CD14-positive monocyte (primary cell): ENCODE results near the gene ACCS. TPM values are rescaled to one million over a fixed set of nuclear protein-coding genes. Genes with fewer than 3 reads are reported as not detected.

ENCODE experiments used
- DNase-seq, 3 donors: peaks; one replicate each; pipeline ENCODE4 v3.0.0-alpha.2; 2011 to 2022
- H2AFZ ChIP-seq: 2 replicates; pipeline ENCODE4 v1.6.0; 2012; ENCODE audit warnings: mild to moderate bottlenecking, low read depth, low read length, inconsistent platforms; ENCODE audit not compliant: insufficient read depth, poor library complexity, severe bottlenecking
- H3K27ac ChIP-seq, 2 donors: 1 replicate in 1 of 2; 2 replicates in 1 of 2; pipeline ENCODE4 v1.5.1; 2012 to 2013; ENCODE audit warnings: low read length in 2 of 2, control low read depth in 1 of 2, inconsistent platforms in 1 of 2, low read depth in 1 of 2, mild to moderate bottlenecking in 1 of 2
- H3K27me3 ChIP-seq, 2 donors: one replicate each; pipeline versions ENCODE4 v1.6.0 to v1.6.1; 2011 to 2013; ENCODE audit warnings: low read length in 2 of 2; ENCODE audit not compliant: control insufficient read depth in 2 of 2, insufficient read depth in 2 of 2
- H3K36me3 ChIP-seq, 2 donors: replicated peaks in 1 of 2; 1 replicate in 1 of 2; 2 replicates in 1 of 2; pipeline versions ENCODE4 v1.5.1 to v1.6.1; 2012 to 2013; ENCODE audit warnings: low read length in 2 of 2, control low read depth in 1 of 2, inconsistent platforms in 1 of 2, mild to moderate bottlenecking in 1 of 2; ENCODE audit not compliant: insufficient read depth in 2 of 2, control insufficient read depth in 1 of 2
- H3K4me1 ChIP-seq, 2 donors: 1 replicate in 1 of 2; 2 replicates in 1 of 2; pipeline versions ENCODE4 v1.5.1 to v1.6.1; 2012 to 2013; ENCODE audit warnings: low read length in 2 of 2, control low read depth in 1 of 2, inconsistent platforms in 1 of 2, mild to moderate bottlenecking in 1 of 2, moderate library complexity in 1 of 2; ENCODE audit not compliant: insufficient read depth in 2 of 2, control insufficient read depth in 1 of 2
- H3K4me2 ChIP-seq: replicated peaks from 2 replicates; pipeline ENCODE3; 2012; ENCODE audit warnings: low read length, moderate library complexity, mild to moderate bottlenecking; ENCODE audit not compliant: poor library complexity, severe bottlenecking; ENCODE audit errors: extremely low read depth
- H3K4me3 ChIP-seq, 3 experiments: fragments of 200-600 bp in 1 of 3; sonication (generic) in 1 of 3; replicated peaks in 1 of 3; 1 replicate in 2 of 3; 2 replicates in 1 of 3; pipeline ENCODE4 v1.5.1; 2011 to 2013; ENCODE audit warnings: low read length in 3 of 3, mild to moderate bottlenecking in 3 of 3, control low read depth in 2 of 3, low read depth in 2 of 3, inconsistent platforms in 1 of 3, moderate library complexity in 1 of 3
- H3K79me2 ChIP-seq: 2 replicates; pipeline ENCODE4 v1.6.0; 2012; ENCODE audit warnings: mild to moderate bottlenecking, control low read depth, inconsistent platforms, low read length, moderate library complexity; ENCODE audit not compliant: insufficient read depth
- H3K9ac ChIP-seq: 2 replicates; pipeline ENCODE4 v1.6.0; 2017; ENCODE audit warnings: low read length, mild to moderate bottlenecking; ENCODE audit not compliant: insufficient read depth, poor library complexity, severe bottlenecking
- H3K9me3 ChIP-seq, 2 donors: replicated peaks in 1 of 2; 1 replicate in 1 of 2; 2 replicates in 1 of 2; pipeline versions ENCODE4 v1.5.1 to v1.6.1; 2012 to 2013; ENCODE audit warnings: low read length in 2 of 2, control low read depth in 1 of 2; ENCODE audit not compliant: control insufficient read depth in 1 of 2, insufficient read depth in 1 of 2
- H4K20me1 ChIP-seq: 2 replicates; pipeline ENCODE4 v1.6.0; 2012; ENCODE audit warnings: mild to moderate bottlenecking, low read length, control low read depth, moderate library complexity; ENCODE audit not compliant: insufficient read depth
- H3K27ac Mint-ChIP-seq, 7 donors: one replicate each; pipeline ENCODE4 v1.8.0; 2020; ENCODE audit warnings: mild to moderate bottlenecking in 7 of 7, mixed read lengths in 7 of 7, moderate library complexity in 6 of 7, inconsistent platforms in 2 of 7
- H3K27me3 Mint-ChIP-seq, 3 donors: one replicate each; pipeline ENCODE4 v1.8.0; 2021 to 2022; ENCODE audit warnings: low read depth in 3 of 3, mild to moderate bottlenecking in 3 of 3, mixed read lengths in 3 of 3, moderate library complexity in 3 of 3, inconsistent platforms in 1 of 3
- H3K36me3 Mint-ChIP-seq, 2 donors: one replicate each; pipeline ENCODE4 v1.8.0; 2020; ENCODE audit warnings: mixed read lengths in 2 of 2, inconsistent platforms in 1 of 2, mild to moderate bottlenecking in 1 of 2
- H3K4me1 Mint-ChIP-seq: one replicate; pipeline ENCODE4 v1.8.0; 2020; ENCODE audit warnings: mild to moderate bottlenecking, mixed read lengths
- H3K4me3 Mint-ChIP-seq, 2 donors: one replicate each; pipeline ENCODE4 v1.8.0; 2020; ENCODE audit warnings: mild to moderate bottlenecking in 2 of 2, mixed read lengths in 2 of 2, moderate library complexity in 1 of 2
- H3K9me3 Mint-ChIP-seq, 7 donors: one replicate each; pipeline ENCODE4 v1.8.0; 2020 to 2022; ENCODE audit warnings: mixed read lengths in 7 of 7, mild to moderate bottlenecking in 6 of 7, moderate library complexity in 6 of 7, inconsistent platforms in 2 of 7
- WGBS: methylation state at CpG from one replicate; pipeline ENCODE4 v1.1.5; 2013; ENCODE audit warnings: missing lambda C conversion rate; ENCODE audit not compliant: insufficient coverage; 5-methylcytosine and 5-hydroxymethylcytosine counted together
- intact Hi-C, 2 donors: fragments of 100-400 bp; cut with micrococcal nuclease; formaldehyde crosslinking; loops; one replicate each; pipeline versions ENCODE4 v1.15.0 to v1.15.1; 2023
- polyA plus RNA-seq, 3 donors: library from polyadenylated mRNA; depleted of rRNA in 1 of 3; unstranded in 2 of 3; stranded (reverse) in 1 of 3; fragments of 300-500 nt in 2 of 3; fragments of >200 nt in 1 of 3; fragmentation: Illumina TruSeq in 2 of 3; gene quantifications; 1 replicate in 2 of 3; 2 replicates in 1 of 3; pipeline ENCODE4 v1.2.3, GENCODE V29; 2012 to 2021
- TF ChIP-seq, protein P1 (sequence below): fragments of 200-600 bp; IDR thresholded peaks from one replicate; pipeline ENCODE4 v1.8.0; 2022; ENCODE audit warnings: antibody characterized with exemption, mild to moderate bottlenecking

The ACCS gene
- polyA plus RNA-seq, 3 donors = 1.3 to 46.6 (median 1.7) TPM

DNA sequence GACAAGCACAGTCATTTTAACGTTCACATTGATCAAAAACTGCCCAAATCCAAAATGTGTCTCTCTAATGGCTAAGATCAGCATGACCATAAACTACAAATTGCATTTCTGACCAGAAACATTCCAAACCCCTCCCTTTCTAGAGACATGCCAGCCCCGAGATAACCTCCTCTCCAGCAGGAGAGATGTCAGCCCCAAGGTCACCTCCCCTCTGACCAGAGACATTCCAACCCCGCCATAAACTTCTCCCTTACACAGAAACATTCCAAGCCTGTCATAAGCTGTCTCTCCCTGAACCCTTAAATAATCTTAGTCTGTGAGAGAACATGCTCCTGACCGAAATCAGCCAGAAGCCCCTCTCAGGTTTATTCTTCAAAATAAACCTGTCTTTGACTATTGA lies 22.8 kb downstream of the ACCS start:
- H3K9me3 Mint-ChIP-seq = peaks cover 2 to 13% (median 5%) of the 10 kb centered on the region in 7 donors
- H3K4me3 Mint-ChIP-seq = no peak overlapping the region
- H3K27ac Mint-ChIP-seq = no peak overlapping the region
- TF ChIP-seq, protein P1, sequence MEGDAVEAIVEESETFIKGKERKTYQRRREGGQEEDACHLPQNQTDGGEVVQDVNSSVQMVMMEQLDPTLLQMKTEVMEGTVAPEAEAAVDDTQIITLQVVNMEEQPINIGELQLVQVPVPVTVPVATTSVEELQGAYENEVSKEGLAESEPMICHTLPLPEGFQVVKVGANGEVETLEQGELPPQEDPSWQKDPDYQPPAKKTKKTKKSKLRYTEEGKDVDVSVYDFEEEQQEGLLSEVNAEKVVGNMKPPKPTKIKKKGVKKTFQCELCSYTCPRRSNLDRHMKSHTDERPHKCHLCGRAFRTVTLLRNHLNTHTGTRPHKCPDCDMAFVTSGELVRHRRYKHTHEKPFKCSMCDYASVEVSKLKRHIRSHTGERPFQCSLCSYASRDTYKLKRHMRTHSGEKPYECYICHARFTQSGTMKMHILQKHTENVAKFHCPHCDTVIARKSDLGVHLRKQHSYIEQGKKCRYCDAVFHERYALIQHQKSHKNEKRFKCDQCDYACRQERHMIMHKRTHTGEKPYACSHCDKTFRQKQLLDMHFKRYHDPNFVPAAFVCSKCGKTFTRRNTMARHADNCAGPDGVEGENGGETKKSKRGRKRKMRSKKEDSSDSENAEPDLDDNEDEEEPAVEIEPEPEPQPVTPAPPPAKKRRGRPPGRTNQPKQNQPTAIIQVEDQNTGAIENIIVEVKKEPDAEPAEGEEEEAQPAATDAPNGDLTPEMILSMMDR = no peak
- Histone ChIP-seq H3K79me2 (no peaks in the 10 kb centered on the region), H4K20me1 (no peaks in the 10 kb centered on the region), H3K27me3 (no peaks in the 10 kb centered on the region), H3K9ac (no peak overlapping the region), H3K4me3 (no peak overlapping the region), H3K9me3 (peaks cover 0 to 3% of the 10 kb centered on the region in 2 donors), H3K4me2 (no peak overlapping the region), H3K36me3 (peaks cover 0 to 3% of the 10 kb centered on the region in 2 donors), H3K4me1 (no peaks in the 10 kb centered on the region), H2AFZ (no peak overlapping the region), H3K27ac (no peak overlapping the region)
- peaks cover 0 to 4% (median 0%) of the 10 kb centered on the region in 3 donors for H3K27me3 Mint-ChIP-seq
- peaks cover 2 to 6% of the 10 kb centered on the region in 2 donors for H3K36me3 Mint-ChIP-seq
- no peak for DNase-seq
- intact Hi-C loops = no loop called here
- 94% methylated on average over 3 of the region's 4 CpGs for whole genome bisulfite sequencing
- H3K4me1 Mint-ChIP-seq = no peaks in the 10 kb centered on the region

DNA sequence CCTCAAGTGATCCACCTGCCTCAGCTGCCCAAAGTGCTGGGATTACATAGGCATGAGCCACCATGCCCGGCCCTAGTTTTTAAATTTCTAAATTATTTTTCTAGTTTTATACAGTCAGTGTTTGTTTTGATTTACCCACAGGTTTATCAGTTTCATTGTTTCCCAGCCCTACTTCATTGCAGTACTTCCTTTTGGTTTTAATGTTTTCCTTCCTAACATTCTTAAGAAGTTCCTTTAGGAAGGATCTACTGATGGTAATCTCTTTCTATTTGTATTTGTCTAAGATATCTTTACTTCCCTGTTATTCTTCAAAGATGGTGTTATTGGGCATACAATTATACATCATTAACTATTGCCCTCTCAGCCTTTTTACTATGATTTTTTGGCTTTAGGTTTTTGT lies 24.5 kb downstream of the ACCS start:
- no CpG with 5 or more reads among the region's 1 CpG for WGBS
- no peaks in the 10 kb centered on the region for H3K79me2 ChIP-seq
- H3K9me3 ChIP-seq = no peaks in the 10 kb centered on the region
- DNase-seq = no peak
- TF ChIP-seq, protein P1 = no peak
- no peaks in the 10 kb centered on the region for H3K4me1 ChIP-seq
- Mint-ChIP-seq H3K9me3 (peaks cover 0 to 3% (median 2%) of the 10 kb centered on the region in 7 donors), H3K27ac (no peak overlapping the region), H3K36me3 (peaks cover 0 to 4% of the 10 kb centered on the region in 2 donors), H3K4me3 (no peak overlapping the region), H3K27me3 (peaks cover 2 to 4% (median 4%) of the 10 kb centered on the region in 3 donors), H3K4me1 (peaks cover 8% of the 10 kb centered on the region)
- intact Hi-C loops = loop anchor here in 1 of 2 donors (10.0 kb wide), 1 partner anchor 444 kb away; no protein-coding TSS in a partner anchor
- no peaks in the 10 kb centered on the region for H3K36me3 ChIP-seq
- no peak overlapping the region for H3K4me3 ChIP-seq
- no peak overlapping the region for H3K4me2 ChIP-seq
- no peak overlapping the region for H2AFZ ChIP-seq
- no peak overlapping the region for H3K27ac ChIP-seq
- no peaks in the 10 kb centered on the region for H4K20me1 ChIP-seq
- no peak overlapping the region for H3K9ac ChIP-seq
- H3K27me3 ChIP-seq = no peaks in the 10 kb centered on the region
